Parathyroid adenoma (tissue), 2 donors: Measurements from ENCODE around the gene CD84.
"Not testable (repeated sequence)": the region's sequence is repeated elsewhere in the genome, so short reads cannot be mapped to it uniquely, and the experiment has no call there.

Source experiments
- H2AFZ ChIP-seq: fragments of 300-600 bp; sonication (generic); one replicate; pipeline ENCODE4 v1.7.0; 2017; ENCODE audit warnings: antibody characterized with exemption, mild to moderate bottlenecking
- H3K27ac ChIP-seq: fragments of 300-600 bp; sonication (generic); one replicate; pipeline ENCODE4 v1.7.0; 2017
- H3K27me3 ChIP-seq: fragments of 300-600 bp; sonication (generic); one replicate; pipeline ENCODE4 v1.7.0; 2017; ENCODE audit warnings: low read length; ENCODE audit not compliant: control insufficient read depth, insufficient read depth
- H3K36me3 ChIP-seq: fragments of 300-600 bp; sonication (generic); one replicate; pipeline ENCODE4 v1.7.0; 2017; ENCODE audit warnings: low read length; ENCODE audit not compliant: control insufficient read depth, insufficient read depth
- H3K4me1 ChIP-seq: fragments of 300-600 bp; sonication (generic); one replicate; pipeline ENCODE4 v1.7.0; 2017; ENCODE audit warnings: control low read depth
- H3K4me2 ChIP-seq: fragments of 300-600 bp; sonication (generic); one replicate; pipeline ENCODE4 v1.7.0; 2017; ENCODE audit warnings: low read length
- H3K4me3 ChIP-seq: fragments of 300-600 bp; sonication (generic); one replicate; pipeline ENCODE4 v1.7.0; 2017; ENCODE audit warnings: low read depth, low read length
- H3K79me2 ChIP-seq: fragments of 300-600 bp; sonication (generic); one replicate; pipeline ENCODE4 v1.7.0; 2017; ENCODE audit warnings: control low read depth
- H3K9ac ChIP-seq: fragments of 300-600 bp; sonication (generic); one replicate; pipeline ENCODE4 v1.7.0; 2017; ENCODE audit warnings: mild to moderate bottlenecking
- H3K9me3 ChIP-seq: fragments of 300-600 bp; sonication (generic); one replicate; pipeline ENCODE4 v1.7.0; 2017; ENCODE audit warnings: low read length; ENCODE audit not compliant: control insufficient read depth
- CTCF ChIP-seq: fragments of 300-600 bp; sonication (generic); IDR thresholded peaks from one replicate; pipeline ENCODE4 v1.7.0; 2017; ENCODE audit warnings: antibody characterized with exemption, mild to moderate bottlenecking
- donor health status: primary hyperparathyroidism.

CD84 gene

DNA sequence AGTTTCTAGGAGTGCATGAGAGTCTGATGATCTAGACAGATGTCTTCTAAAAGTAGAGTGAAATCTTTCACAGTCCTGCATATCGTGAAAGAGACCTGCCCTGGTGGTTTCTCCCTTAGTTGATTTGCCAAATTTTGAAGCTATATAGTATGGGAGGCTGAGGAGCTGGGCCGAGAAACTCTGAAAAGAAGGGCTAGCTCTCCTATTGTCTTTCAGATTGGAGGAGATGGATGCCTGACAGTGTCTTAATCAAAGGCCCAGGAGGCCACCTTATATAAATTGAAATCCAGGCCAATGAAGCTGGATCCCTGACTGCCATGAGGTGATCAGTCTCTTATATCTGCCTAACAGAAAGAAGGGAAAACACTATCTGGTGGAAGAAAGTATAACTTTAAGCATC lies 18.4 kb upstream of the CD84 start:
- TF ChIP-seq CTCF, result no peak

GRCh38 chr1:160597051-160597450 lies 17.8 kb upstream of the CD84 start:
- Histone ChIP-seq H3K79me2 (no peaks in the 10 kb centered on the region), H3K9me3 (peaks cover 4% of the 10 kb centered on the region), H3K36me3 (no peaks in the 10 kb centered on the region), H3K4me3 (no peak overlapping the region), H2AFZ (no peak overlapping the region), H3K27me3 (no peaks in the 10 kb centered on the region), H3K4me1 (no peaks in the 10 kb centered on the region), H3K27ac (no peak overlapping the region), H3K9ac (no peak overlapping the region), H3K4me2 (no peak overlapping the region)
- no peak for TF ChIP-seq CTCF

More for the DNA sequence above, 18.4 kb upstream of the CD84 start:
- no peak overlapping the region for H2AFZ ChIP-seq
- H3K9me3 ChIP-seq, result peaks cover under 1% of the 10 kb centered on the region
- H3K9ac ChIP-seq, result no peak overlapping the region
- no peaks in the 10 kb centered on the region for H3K4me1 ChIP-seq
- no peak overlapping the region for H3K4me2 ChIP-seq
- H3K4me3 ChIP-seq, result no peak overlapping the region
- no peaks in the 10 kb centered on the region for H3K36me3 ChIP-seq
- H3K79me2 ChIP-seq, result no peaks in the 10 kb centered on the region
- no peaks in the 10 kb centered on the region for H3K27me3 ChIP-seq
- H3K27ac ChIP-seq, result no peak overlapping the region

DNA sequence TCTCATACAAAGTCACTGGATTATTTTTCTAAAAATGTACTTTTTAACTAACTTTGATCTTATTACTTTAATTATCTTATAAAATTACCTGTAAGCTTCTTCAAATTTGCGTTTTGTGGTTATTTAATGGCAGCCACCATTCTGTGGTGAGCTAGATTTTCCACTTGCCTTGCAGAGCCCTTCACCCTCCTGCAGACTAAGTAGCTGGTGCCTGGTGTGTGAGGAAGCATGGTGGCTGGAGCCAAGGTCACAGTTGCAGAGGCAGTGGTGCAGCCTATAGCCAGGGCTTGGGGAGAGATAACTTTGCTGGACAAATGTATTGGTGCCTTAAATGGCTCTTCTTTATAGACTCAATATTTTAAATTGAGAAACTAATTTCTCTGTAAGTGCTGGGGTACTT lies 11.2 kb upstream of the CD84 start:
- peaks cover 4% of the 10 kb centered on the region for H3K9me3 ChIP-seq
- no peak overlapping the region for H3K27ac ChIP-seq
- no peak overlapping the region for H2AFZ ChIP-seq
- TF ChIP-seq CTCF, result no peak
- no peak overlapping the region for H3K9ac ChIP-seq
- no peak overlapping the region for H3K4me2 ChIP-seq
- H3K27me3 ChIP-seq, result no peaks in the 10 kb centered on the region
- H3K4me1 ChIP-seq, result no peaks in the 10 kb centered on the region
- no peak overlapping the region for H3K4me3 ChIP-seq
- H3K36me3 ChIP-seq, result no peaks in the 10 kb centered on the region
- H3K79me2 ChIP-seq, result no peaks in the 10 kb centered on the region

DNA sequence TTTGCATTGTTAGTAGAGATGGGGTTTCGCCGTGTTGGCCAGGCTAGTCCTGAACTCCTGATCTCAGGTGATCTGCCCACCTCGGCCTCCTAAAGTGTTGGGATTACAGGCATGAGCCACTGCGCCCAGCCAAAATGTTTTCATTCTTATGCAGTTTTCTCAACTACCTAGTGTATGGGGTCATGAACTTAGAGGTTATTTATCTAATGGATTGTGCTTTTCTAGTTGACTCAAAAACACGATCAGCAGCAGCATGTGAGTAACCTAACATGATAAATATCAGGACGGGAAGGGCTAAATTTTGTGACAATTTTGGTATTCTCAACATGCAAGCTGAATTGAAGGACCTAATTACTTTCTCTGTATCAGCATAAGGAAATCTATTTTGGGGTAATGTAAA lies 9.2 kb upstream of the CD84 start:
- H3K4me3 ChIP-seq, result no peak overlapping the region
- H3K9me3 ChIP-seq, result peaks cover 4% of the 10 kb centered on the region
- H3K27me3 ChIP-seq, result no peaks in the 10 kb centered on the region
- TF ChIP-seq CTCF, result no peak
- no peaks in the 10 kb centered on the region for H3K4me1 ChIP-seq
- H2AFZ ChIP-seq, result no peak overlapping the region
- no peaks in the 10 kb centered on the region for H3K79me2 ChIP-seq
- no peak overlapping the region for H3K9ac ChIP-seq
- no peak overlapping the region for H3K27ac ChIP-seq
- H3K36me3 ChIP-seq, result no peaks in the 10 kb centered on the region
- no peak overlapping the region for H3K4me2 ChIP-seq

DNA sequence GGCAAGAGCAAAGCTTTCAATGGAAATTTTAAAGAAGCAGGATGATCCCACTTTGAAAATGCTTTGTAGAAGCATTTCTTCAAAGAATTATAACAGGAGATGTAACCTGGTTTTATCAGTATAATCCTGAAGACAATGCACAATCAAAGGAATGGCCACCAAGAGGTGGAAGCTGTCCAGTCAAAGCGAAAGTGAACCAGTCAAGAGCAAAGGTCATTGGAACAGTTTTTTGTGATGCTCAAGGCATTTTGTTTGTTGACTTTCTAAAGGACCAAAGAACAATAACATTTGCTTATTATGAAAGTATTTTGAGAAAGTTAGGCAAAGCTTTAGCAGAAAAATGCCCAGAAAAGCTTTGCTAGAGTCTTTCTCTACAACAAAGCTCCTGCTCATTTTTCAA lies 5.5 kb upstream of the CD84 start:
- Histone ChIP-seq H2AFZ (no peak overlapping the region), H3K36me3 (no peaks in the 10 kb centered on the region), H3K27me3 (no peaks in the 10 kb centered on the region), H3K9me3 (no peaks in the 10 kb centered on the region), H3K9ac (no peak overlapping the region), H3K4me3 (no peak overlapping the region), H3K27ac (no peak overlapping the region), H3K4me1 (no peaks in the 10 kb centered on the region), H3K79me2 (no peaks in the 10 kb centered on the region), H3K4me2 (no peak overlapping the region)
- TF ChIP-seq CTCF, result no peak

- H3K27me3 ChIP-seq, H3K9me3 ChIP-seq, H3K9ac ChIP-seq, H3K79me2 ChIP-seq, H2AFZ ChIP-seq, H3K36me3 ChIP-seq, H3K27ac ChIP-seq, H3K4me2 ChIP-seq, H3K4me3 ChIP-seq, H3K4me1 ChIP-seq: not testable (repeated sequence)
These were observed 3.7 kb upstream of the CD84 start for GRCh38 chr1:160582976-160583375.
